GM19193 (cell line): ENCODE data around the gene CADM1.

Source experiments
- POLR2A ChIP-seq: IDR thresholded peaks from 4 replicates; pipeline ENCODE4 v1.6.1; 2011; ENCODE audit not compliant: insufficient read depth, insufficient read length; ENCODE audit errors: extremely low read depth

The CADM1 gene

DNA sequence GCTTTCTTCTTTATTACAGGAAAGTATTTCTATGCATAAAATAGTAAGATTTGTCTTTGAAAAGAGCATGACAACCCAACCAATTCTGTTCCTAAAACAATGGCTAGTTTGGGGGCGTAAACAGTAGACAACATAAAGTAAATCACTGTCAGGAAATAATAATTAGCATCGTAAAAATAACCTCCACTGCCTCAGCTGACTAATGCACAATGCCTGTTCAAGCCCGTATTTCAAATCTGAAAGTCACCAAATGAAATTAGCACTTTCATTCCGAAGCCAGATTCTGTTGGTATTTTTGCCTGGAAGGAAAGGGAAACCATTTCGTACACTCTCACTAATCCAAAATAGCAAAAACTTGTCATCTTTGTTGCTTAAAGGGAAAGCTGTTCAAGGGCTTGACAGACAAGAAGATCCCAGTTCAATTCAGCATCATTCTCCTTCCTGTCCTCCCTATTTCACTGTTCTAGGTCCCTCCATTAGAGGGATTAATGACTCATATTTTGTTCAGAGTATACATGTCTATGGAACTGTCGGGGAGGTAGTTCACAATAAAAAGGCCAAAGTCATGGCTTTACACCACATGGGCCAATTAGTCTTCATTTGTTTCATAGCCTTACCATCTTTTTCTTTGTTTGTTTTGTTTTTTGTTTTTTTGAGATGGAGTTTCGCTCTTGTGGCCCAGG lies 154.7 kb downstream of the CADM1 start:
- TF ChIP-seq POLR2A = no peak

DNA sequence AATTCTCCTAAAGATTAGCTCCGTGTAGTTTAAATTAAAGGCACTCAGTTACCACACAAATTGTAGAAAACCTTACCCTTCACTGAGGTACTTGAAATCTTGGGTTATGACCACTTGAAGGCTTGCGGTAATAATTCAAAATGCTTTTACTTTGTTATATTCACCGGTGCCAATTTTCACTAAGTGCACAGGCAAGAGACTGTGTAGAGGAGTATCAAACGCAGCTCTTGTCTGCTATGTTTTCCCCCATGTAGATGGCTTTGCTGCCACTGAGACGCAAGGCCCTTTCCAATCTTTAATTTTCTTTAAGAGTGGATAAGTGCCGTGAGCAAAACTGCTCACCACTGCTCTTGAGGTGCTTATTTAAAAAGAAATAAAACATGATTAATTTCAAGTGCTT lies 155.8 kb downstream of the CADM1 start:
- no peak for TF ChIP-seq POLR2A

DNA sequence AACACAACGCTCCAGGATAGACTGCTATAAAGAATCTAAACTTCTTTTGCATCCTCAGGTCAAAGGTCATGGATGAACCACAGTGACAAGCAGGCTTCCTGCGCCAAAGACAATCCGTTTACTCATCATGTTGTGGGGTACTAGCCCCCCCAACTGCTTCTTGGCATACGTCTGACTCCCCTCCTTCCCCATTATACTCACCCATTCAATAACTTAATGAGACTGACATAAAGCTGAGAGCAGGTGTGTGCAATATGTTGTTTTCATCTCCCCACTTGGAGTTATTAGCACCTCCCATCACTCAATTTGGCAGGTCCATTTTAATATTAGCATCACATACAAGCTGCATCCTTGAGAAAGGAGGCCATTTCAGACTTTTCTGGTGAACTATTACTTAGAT lies 157.1 kb downstream of the CADM1 start:
- no peak for TF ChIP-seq POLR2A

DNA sequence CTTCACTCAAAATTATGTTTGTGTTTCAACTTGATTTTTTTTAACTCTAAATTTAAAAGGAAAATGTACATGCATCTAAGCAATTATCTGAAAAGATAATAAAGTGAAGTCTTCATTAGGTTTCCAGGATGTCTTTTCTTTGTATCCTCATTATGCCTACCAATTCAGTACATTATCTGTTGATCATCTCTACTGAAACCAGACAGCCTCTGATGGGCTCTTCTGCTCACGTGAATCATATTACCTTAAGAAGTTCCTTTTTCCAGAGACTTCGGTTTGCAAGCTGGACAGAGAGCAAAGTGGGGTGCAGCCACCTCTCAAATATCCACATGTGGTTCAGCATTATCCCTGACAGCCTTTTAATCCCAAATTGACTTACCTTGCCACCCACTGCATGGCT lies 158.4 kb downstream of the CADM1 start:
- no peak for TF ChIP-seq POLR2A

DNA sequence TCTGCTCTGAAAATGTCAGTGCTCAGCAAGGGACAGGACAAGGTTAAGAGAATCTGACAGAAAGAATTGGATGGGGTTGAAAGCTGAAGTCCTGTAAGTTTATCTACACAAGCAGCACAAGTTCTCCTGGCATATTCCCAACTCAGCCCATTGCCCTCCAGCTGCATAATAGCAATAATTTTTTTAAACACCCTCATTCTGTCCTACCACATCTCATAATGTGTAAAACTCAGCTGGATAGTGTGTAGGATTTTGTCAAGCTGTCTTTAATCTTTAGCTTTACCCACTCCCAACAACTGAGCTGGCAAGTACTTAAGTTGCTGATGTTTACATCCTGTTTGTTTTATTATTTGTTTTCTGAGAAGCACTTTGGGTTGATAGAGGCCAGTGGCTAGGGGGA lies 158.9 kb downstream of the CADM1 start:
- TF ChIP-seq POLR2A = no peak

DNA sequence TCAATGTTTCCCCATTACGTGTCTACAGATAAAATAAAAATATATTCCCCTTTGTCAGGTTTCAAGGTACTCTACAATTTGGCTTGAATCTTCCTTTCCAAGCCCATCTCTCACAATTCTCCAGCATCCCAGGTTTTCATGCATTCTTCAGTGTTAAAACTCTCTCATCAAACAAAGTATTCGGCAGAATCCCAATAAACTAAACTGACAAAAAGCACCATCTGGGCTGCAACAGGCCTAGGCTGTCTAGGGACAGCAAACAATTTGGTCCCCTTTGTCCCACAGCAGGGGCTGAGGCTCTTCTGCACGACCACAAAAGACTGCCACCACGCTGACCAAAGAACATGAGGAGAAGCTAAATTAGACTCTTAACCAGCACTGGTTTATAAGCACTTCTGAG lies 159.4 kb downstream of the CADM1 start:
- TF ChIP-seq POLR2A = no peak

DNA sequence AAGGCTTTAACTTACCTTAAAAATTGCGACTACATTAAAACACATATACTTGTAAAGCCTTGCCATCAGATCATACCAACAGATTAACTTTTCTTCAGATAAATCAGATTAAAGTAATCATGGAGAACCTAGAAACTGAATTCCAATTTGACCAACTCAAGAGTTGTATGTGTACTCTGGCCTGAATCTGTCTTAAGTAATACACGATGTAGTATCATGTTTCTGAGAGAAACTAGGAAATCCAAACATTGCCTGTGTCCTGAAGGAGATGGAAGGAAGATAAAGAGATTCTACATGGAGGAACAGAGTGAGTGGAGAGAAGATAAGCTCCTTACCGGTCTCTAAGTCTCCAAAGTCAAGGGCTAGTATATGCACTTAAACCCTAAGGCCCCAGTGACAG lies 162.1 kb downstream of the CADM1 start:
- TF ChIP-seq POLR2A = no peak

DNA sequence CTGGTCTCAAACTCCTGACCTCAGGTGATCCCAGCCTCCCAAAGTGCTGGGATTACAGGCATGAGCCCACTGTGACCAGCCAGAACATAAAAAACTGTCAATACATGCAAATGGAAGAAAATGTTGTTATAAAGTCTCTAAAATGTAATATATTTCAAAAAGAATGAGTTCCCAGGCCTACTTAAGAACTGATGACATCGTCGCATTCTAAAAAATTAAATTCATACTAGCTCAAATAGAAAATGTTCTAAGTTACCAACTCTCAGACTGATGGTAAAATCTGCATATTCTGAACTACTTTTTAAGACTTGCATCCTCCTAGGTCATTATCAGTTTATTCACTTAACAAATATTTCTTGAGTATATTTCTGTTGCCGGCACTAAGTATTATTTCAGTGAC lies 163.3 kb downstream of the CADM1 start:
- TF ChIP-seq POLR2A = no peak

DNA sequence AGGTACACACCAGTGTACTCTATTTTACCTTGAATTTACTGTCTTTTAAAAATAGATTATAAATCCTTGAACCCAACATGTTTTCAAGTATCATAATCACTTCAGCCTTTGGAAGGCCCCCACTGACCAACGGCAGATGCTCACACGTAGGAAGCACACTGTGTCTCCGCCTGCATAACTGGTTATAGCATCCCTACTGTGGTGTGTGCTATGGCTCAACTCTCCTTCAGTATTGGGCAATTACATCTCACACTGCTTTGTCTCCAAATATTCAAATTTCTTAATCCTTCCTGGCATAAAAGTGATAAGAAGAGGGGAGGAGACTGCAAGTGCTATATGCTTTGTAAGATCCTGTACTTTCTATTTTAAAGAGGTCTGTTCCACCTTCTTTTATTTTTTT lies 165.7 kb downstream of the CADM1 start:
- TF ChIP-seq POLR2A = no peak

DNA sequence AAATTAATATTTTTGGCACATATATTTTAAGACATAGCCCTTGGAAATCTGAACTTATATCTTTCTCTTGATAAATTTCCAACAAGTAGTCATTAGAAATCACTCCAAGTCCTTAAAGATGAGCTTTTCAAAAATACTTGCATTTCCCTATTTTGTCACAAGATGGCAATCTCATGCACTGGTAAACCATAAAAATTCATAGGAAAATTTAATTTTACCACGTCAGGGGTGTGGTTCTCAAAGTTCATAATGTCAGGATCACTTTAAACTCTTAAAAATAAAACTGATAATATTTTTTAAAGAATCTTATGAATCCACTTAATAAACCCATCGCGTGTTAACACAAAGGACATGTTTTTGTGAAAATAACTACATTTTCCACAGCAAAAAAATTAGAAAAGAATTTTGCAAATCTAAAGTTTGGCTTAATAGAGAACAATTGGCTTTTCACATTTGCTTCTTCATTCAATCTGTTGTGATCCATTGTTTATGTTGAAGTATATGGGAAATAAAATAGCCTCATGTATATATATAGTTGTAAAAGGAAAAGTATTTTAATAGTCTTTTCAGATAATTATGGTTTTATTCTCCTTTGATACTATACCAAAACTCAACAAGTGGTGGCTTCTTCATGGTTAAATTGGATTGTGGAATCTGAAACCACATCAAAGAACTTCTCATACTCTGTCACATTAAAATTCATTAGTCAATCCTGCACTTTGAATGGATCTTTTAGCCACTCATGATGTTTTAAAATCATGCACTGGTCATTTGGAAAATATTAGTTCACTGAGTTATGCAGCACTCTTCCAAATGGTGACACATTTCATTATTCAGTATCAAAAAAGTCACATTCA lies 169.1 kb downstream of the CADM1 start:
- no peak for TF ChIP-seq POLR2A

DNA sequence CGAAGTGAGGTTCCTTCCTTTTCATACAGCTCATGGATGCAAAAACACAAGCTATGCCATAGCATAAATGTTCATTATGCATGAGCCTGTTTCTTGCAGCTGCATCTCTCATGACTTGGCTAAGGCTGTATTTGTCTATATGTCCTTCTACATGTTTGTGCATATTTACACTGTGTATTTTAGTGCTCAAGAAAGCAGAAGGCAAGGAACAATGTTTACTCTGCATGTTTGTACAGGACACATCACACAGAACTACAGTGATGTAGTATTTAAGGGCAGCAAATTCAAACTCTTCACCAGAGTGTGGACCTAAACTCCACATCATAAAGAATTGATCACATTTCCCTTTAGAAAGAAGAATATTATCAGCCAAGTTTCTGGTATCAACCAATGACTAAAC lies 170.3 kb downstream of the CADM1 start:
- no peak for TF ChIP-seq POLR2A

DNA sequence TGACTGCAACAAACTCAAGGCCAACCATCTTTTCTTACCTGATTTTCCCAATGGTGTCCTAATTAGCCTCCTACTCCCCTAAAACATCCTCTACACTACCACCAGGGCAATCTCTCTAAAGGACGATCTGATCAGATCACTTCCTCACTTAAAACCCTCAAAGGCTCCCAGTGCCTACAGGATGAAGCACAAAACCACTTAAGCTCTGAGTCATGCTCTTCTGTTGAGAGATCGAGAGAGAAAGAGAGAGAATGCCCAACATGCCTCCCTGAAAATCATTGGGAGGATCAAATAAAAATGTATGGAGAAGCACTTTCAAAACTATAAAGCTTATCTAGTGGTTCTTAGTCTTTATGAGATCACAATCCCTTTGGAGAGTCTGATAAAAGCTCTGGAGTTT lies 171.1 kb downstream of the CADM1 start:
- no peak for TF ChIP-seq POLR2A

DNA sequence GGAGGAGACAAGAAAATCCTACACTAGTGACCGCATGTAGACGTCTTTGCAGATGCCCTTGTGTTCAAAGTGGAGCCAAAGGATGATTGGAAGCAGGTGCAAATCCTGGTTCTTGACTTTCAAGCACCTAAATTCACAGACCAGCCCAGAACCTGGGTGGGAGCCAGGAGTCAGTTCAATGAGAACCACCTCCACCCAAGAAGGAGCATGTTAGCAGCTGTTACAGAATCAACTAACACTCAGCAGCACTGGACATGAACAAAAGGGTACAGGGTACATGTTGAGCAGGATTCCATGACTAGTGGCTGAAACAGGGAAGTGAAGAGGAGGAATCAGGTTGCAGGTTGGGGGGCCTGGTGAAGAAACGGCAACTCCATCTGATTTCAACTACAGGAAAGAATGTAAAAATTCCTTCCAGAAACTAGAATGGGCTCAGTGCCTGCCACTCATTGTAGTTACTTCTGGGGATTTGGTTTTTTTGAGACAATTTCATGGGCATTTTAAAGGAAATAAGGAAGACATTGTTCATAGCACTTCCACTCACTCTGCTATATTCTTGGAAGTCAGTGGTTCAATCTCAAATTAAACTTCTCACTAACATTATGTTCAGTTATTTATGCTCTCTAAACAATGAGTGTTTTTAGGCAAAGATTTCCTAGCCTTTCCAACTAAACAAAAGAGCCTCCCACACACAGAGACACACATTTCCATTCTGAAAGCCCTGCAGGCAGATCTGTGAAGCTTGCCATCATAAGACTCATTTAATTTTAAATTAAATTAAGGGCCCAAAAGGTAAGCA lies 173.3 kb downstream of the CADM1 start:
- no peak for TF ChIP-seq POLR2A

DNA sequence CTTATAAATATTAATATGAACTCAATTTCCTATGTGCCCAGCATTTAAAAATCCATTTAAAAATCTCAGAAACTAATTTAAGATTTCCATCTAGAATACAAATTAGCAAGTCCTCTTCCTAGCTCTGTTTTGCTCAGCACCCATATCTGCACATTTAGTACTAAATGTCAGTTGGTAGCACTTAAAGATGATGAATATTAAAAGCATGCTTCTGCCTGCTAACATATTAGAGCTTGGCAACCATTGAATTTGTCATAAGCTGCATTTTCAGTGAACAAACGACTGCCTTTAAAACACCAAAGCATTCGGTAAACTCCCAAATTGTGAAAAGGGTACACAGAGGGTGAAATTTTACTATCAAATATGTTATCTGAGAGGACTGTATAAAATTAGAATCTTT lies 177.7 kb downstream of the CADM1 start:
- TF ChIP-seq POLR2A = no peak

DNA sequence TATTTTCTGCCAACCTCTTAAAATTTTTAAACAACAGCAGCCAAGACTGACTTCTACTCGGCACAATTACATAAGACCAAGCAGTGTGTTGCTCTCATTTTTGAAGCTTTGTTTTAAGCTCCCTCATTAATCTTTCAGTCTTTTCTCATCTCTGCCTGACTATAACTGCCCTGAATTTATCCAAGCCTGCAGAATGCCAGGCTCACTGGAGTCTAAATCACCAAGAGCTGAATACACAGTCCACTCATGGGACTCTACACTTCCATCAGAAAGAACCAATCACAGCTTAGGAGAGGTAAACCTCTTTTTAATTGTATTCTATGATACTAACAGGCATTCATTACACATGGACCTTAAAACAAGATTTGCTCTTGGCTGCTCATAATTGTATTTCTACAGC lies 178.7 kb downstream of the CADM1 start:
- TF ChIP-seq POLR2A = no peak
